HCT116 (cell line): Measurements from ENCODE around the gene DDX28. TPM values are rescaled to one million over a fixed set of nuclear protein-coding genes. Genes with fewer than 3 reads are reported as not detected.

Experiments
- ATAC-seq: fragments of 200-7000 bp; cut with Tn5 transposase; 2 replicates; pipeline ENCODE4 v1.9.1; 2020; ENCODE audit warnings: mild to moderate bottlenecking, moderate library complexity
- BruUV-seq: library from RNA; stranded (reverse); fragments of 400-500 nt; replicated peaks from 2 replicates; lab custom pipeline; 2021; lab: Mats Ljungman, UMichigan
- CTCF ChIA-PET: fragments of 300-600 bp; sonication (Branson Sonifier 250); formaldehyde crosslinking; loops from one replicate; lab custom pipeline; 2021; ENCODE audit warnings: antibody characterized with exemption; lab: Charles Lee
- POLR2A ChIA-PET: fragments of 300-600, 350-600 bp; sonication (Branson Sonifier 250); formaldehyde crosslinking; loops from one replicate; lab custom pipeline; 2021; ENCODE audit warnings: antibody characterized with exemption; lab: Charles Lee
- RAD21 ChIA-PET, 2 experiments: fragments of 300-600 bp; sonication (Branson Sonifier 250); formaldehyde crosslinking; loops; one replicate each; lab custom pipeline; 2023; ENCODE audit warnings: low total read pairs in 2 of 2; ENCODE audit not compliant: uncharacterized antibody in 2 of 2, unreplicated experiment in 2 of 2, low non-redundant PET in 1 of 2; lab: Charles Lee
- DNase-seq: peaks from one replicate; pipeline ENCODE4 v3.0.0-alpha.2; 2010; ENCODE audit warnings: low read depth, low spot score
- H2AFZ ChIP-seq: fragments of 200-600 bp; shearing (Covaris generic), sonication (generic); 2 replicates; pipeline ENCODE4 v1.6.1; 2017; ENCODE audit warnings: low read depth, mixed run types, mixed read lengths, antibody characterized with exemption, low read length; ENCODE audit not compliant: poor library complexity, severe bottlenecking
- H3K27ac ChIP-seq: 2 replicates; pipeline ENCODE4 v1.5.1; 2012; ENCODE audit warnings: low read depth, low read length
- H3K27me3 ChIP-seq: fragments of 200-600 bp; sonication (generic); 2 replicates; pipeline ENCODE4 v1.6.1; 2016; ENCODE audit warnings: mixed run types, low read length, mixed read lengths; ENCODE audit not compliant: insufficient read depth
- H3K36me3 ChIP-seq, 2 experiments: fragments of 200-500 bp in 1 of 2; fragments of 200-600 bp in 1 of 2; sonication (Bioruptor generic) in 1 of 2; sonication (generic) in 1 of 2; 2 replicates each; pipeline versions ENCODE4 v1.5.1 to v1.6.1; 2014 to 2016; ENCODE audit warnings: low read length in 2 of 2, inconsistent platforms in 1 of 2, mixed read lengths in 1 of 2, mixed run types in 1 of 2; ENCODE audit not compliant: insufficient read depth in 2 of 2, control insufficient read depth in 1 of 2
- H3K4me1 ChIP-seq, 2 experiments: fragments of 200-600 bp in 1 of 2; sonication (generic) in 1 of 2; 2 replicates each; pipeline versions ENCODE4 v1.5.1 to v1.6.1; 2012 to 2017; ENCODE audit warnings: low read length in 2 of 2, inconsistent platforms in 1 of 2, mild to moderate bottlenecking in 1 of 2, mixed read lengths in 1 of 2, mixed run types in 1 of 2, moderate library complexity in 1 of 2; ENCODE audit not compliant: insufficient read depth in 2 of 2, control insufficient read depth in 1 of 2
- H3K4me2 ChIP-seq: fragments of 200-600 bp; sonication (generic); 2 replicates; pipeline ENCODE4 v1.6.1; 2017; ENCODE audit warnings: mixed run types, low read length, mixed read lengths
- H3K4me3 ChIP-seq, 2 experiments: fragments of 200-600 bp in 1 of 2; sonication (generic) in 1 of 2; replicated peaks in 1 of 2; 2 replicates each; pipeline ENCODE4 v1.5.1; 2011 to 2016; ENCODE audit warnings: low read length in 2 of 2, control low read depth in 1 of 2, low read depth in 1 of 2, mild to moderate bottlenecking in 1 of 2, mixed read lengths in 1 of 2, mixed run types in 1 of 2
- H3K79me2 ChIP-seq: fragments of 200-600 bp; sonication (generic); 2 replicates; pipeline ENCODE4 v1.6.1; 2017; ENCODE audit warnings: mild to moderate bottlenecking, mixed run types, low read length, moderate library complexity, mixed read lengths; ENCODE audit not compliant: insufficient read depth
- H3K9ac ChIP-seq: fragments of 200-600 bp; sonication (generic); 2 replicates; pipeline ENCODE4 v1.6.1; 2016; ENCODE audit warnings: low read length, mixed read lengths
- H3K9me2 ChIP-seq: fragments of 200-600 bp; sonication (generic), shearing (Covaris generic); 2 replicates; pipeline ENCODE4 v1.6.1; 2017; ENCODE audit warnings: mixed run types, mild to moderate bottlenecking, moderate library complexity; ENCODE audit not compliant: insufficient read depth
- H3K9me3 ChIP-seq, 2 experiments: fragments of 200-500 bp in 1 of 2; fragments of 200-600 bp in 1 of 2; sonication (Bioruptor generic) in 1 of 2; sonication (generic) in 1 of 2; 2 replicates each; pipeline ENCODE4 v1.6.1; 2014 to 2017; ENCODE audit warnings: low read length in 2 of 2, mixed read lengths in 2 of 2, inconsistent platforms in 1 of 2, low read depth in 1 of 2, mild to moderate bottlenecking in 1 of 2, mixed run types in 1 of 2, moderate library complexity in 1 of 2; ENCODE audit not compliant: control insufficient read depth in 1 of 2, insufficient read depth in 1 of 2
- H4K20me1 ChIP-seq: fragments of 200-600 bp; sonication (generic), shearing (Covaris generic); 2 replicates; pipeline ENCODE4 v1.6.1; 2017; ENCODE audit warnings: mixed run types, mild to moderate bottlenecking, moderate library complexity; ENCODE audit not compliant: insufficient read depth
- ATF3 ChIP-seq: IDR thresholded peaks from 2 replicates; pipeline ENCODE4 v1.6.1; 2012
- CEBPB ChIP-seq: IDR thresholded peaks from 2 replicates; pipeline ENCODE4 v1.6.1; 2012; ENCODE audit warnings: low read depth
- EZH2 ChIP-seq: fragments of 200-600 bp; sonication (generic); IDR thresholded peaks from 2 replicates; pipeline ENCODE4 v1.6.1; 2017; ENCODE audit warnings: antibody characterized with exemption, mixed run types
- FOSL1 ChIP-seq: IDR thresholded peaks from 2 replicates; pipeline ENCODE4 v1.6.1; 2012; ENCODE audit warnings: low read depth
- POLR2AphosphoS5 ChIP-seq: IDR thresholded peaks from 2 replicates; pipeline ENCODE4 v1.6.1; 2011; ENCODE audit warnings: mild to moderate bottlenecking, low read depth, low read length, moderate library complexity
- RAD21 ChIP-seq: IDR thresholded peaks from 2 replicates; pipeline ENCODE4 v1.6.1; 2012; ENCODE audit warnings: low read depth, mild to moderate bottlenecking
- SP1 ChIP-seq: IDR thresholded peaks from 2 replicates; pipeline ENCODE4 v1.6.1; 2012; ENCODE audit warnings: low read depth
- SRF ChIP-seq: IDR thresholded peaks from 2 replicates; pipeline ENCODE4 v1.6.1; 2012; ENCODE audit warnings: low read depth
- YY1 ChIP-seq: IDR thresholded peaks from 2 replicates; pipeline ENCODE4 v1.6.1; 2011; ENCODE audit warnings: low read length, low read depth, moderate library complexity, mild to moderate bottlenecking; ENCODE audit not compliant: insufficient replicate concordance; ENCODE audit errors: extremely low read depth
- ZBTB33 ChIP-seq: IDR thresholded peaks from 2 replicates; pipeline ENCODE4 v1.6.1; 2011; ENCODE audit warnings: mild to moderate bottlenecking, low read length, moderate library complexity; ENCODE audit not compliant: insufficient replicate concordance; ENCODE audit errors: extremely low read depth
- ZNF274 ChIP-seq: fragments of 200-500 bp; sonication (Bioruptor generic); IDR thresholded peaks from 2 replicates; pipeline ENCODE4 v1.6.1; 2014; ENCODE audit warnings: mild to moderate bottlenecking, low read depth, low read length, inconsistent platforms
- intact Hi-C: fragments of 100-400 bp; cut with micrococcal nuclease; formaldehyde crosslinking; loops from 2 replicates; pipeline ENCODE4 v1.10.0; 2022
- total RNA-seq: library from RNA; stranded (reverse); gene quantifications from one replicate; pipeline ENCODE4 v1.2.1, GENCODE V29; 2021; ENCODE audit not compliant: unreplicated experiment

The DDX28 gene
- total RNA-seq, 1 experiment from 2014 or later: 13.8 TPM

- H3K4me3 ChIP-seq: no peak overlapping the region
- POLR2A ChIA-PET: no interaction called here
- RAD21 ChIA-PET: no interaction called here
- CTCF ChIA-PET: interaction anchor here (0.9 kb wide), 1 partner anchor 9 kb away, joined by 3 read pairs; no protein-coding TSS in a partner anchor
- H3K36me3 ChIP-seq: peaks cover 7 to 17% of the 10 kb centered on the region in 2 experiments; a peak in 3 of 4 replicates
- H3K4me2 ChIP-seq: peak overlapping the region; percentile 47; the same call in 1 of the 2 replicates
- DNase-seq (no peak), ATAC-seq (no peak)
- peak overlapping the region; percentile 40; the same call in 1 of the 2 replicates for H3K27ac ChIP-seq
- H2AFZ ChIP-seq: no peak overlapping the region
- H3K4me1 ChIP-seq: peaks cover 26 to 54% of the 10 kb centered on the region in 2 experiments
- H3K79me2 ChIP-seq: peaks cover 30% of the 10 kb centered on the region
- no peaks in the 10 kb centered on the region for H3K27me3 ChIP-seq
- TF ChIP-seq YY1 (no peak), ZNF274 (no peak), EZH2 (no peak), CEBPB (no peak), ZBTB33 (no peak), SRF (no peak)
- intact Hi-C loops: no loop called here
- H4K20me1 ChIP-seq: no peaks in the 10 kb centered on the region
- BruUV-seq: no TSS peak
- 0 out of 2 replicates have a peak overlapping the region, but pooled peaks have one; percentile 21 for H3K9ac ChIP-seq
- H3K9me3 ChIP-seq: no peaks in the 10 kb centered on the region
- H3K9me2 ChIP-seq: no peaks in the 10 kb centered on the region
Measured at GRCh38 chr16:68028996-68029395, 6.0 kb upstream of the DDX28 start.

- Histone ChIP-seq H3K79me2 (peaks cover 50% of the 10 kb centered on the region), H3K9me3 (no peaks in the 10 kb centered on the region), H3K4me3 (peak overlapping the region; percentile 98 to 99), H3K9ac (peak overlapping the region; percentile 99), H3K36me3 (peaks cover 7% of the 10 kb centered on the region in 2 experiments; a peak in 2 of 4 replicates), H3K27me3 (no peaks in the 10 kb centered on the region), H2AFZ (no peak overlapping the region), H3K4me2 (peak overlapping the region; percentile 99), H3K9me2 (no peaks in the 10 kb centered on the region), H4K20me1 (no peaks in the 10 kb centered on the region), H3K27ac (peak overlapping the region; percentile 78), H3K4me1 (peaks cover 12 to 24% of the 10 kb centered on the region in 2 experiments; a peak in 3 of 4 replicates)
- no TSS peak for BruUV-seq
- intact Hi-C loops: no loop called here
- DNase-seq (no peak), ATAC-seq (peak; percentile 19)
- ChIA-PET RAD21 (no interaction called here), CTCF (interaction anchor here (0.6 kb wide), 1 partner anchor 237 kb away, joined by 3 read pairs; no protein-coding TSS in a partner anchor), POLR2A (interaction anchor here (1.0 kb wide), 1 partner anchor 10 kb away, joined by 3 read pairs; no protein-coding TSS in a partner anchor)
- TF ChIP-seq FOSL1 (no peak), POLR2AphosphoS5 (no peak), ATF3 (no peak), RAD21 (no peak), ZNF274 (no peak), SP1 (no peak)
Measured at GRCh38 chr16:68022278-68022727, 729 bp downstream of the DDX28 start.
